ENCODE results near the gene CDKL2. TPM values are rescaled to one million over a fixed set of nuclear protein-coding genes. Genes with fewer than 3 reads are reported as not detected.

CDKL2 gene
- total and polyA plus RNA-seq, 2 of the 4 experiments (the other 2 are of a cell fraction) = 0.09 to 0.18 TPM

GRCh38 chr4:75672461-75673026, 42.2 kb upstream of the CDKL2 start:
- Histone ChIP-seq H3K56ac (ENCODE audit: extremely low read depth, insufficient read depth, low read length) (peak overlapping the region; percentile 67), H4K8ac (ENCODE audit: low read depth in 2 of 2, low read length in 2 of 2) (peak overlapping the region; percentile 73 to 77), H3K27ac (ENCODE audit: insufficient read depth, low read length) (peak overlapping the region; percentile 83), H2AK5ac (ENCODE audit: low read depth, low read length) (peak overlapping the region; percentile 86; the same call in 1 of the 2 replicates), H3K36me3 (ENCODE audit: control insufficient read depth, insufficient read depth, low read length) (no peaks in the 10 kb centered on the region), H3K79me1 (ENCODE audit: low read depth in 1 of 2, low read length in 2 of 2) (peaks cover 0 to 42% of the 10 kb centered on the region in 2 experiments; a peak in 2 of 4 replicates), H3K27me3 (ENCODE audit: control insufficient read depth, insufficient read depth, low read length) (no peaks in the 10 kb centered on the region), H3K9me3 (ENCODE audit: control insufficient read depth, insufficient read depth, low read length) (no peaks in the 10 kb centered on the region), H3K14ac (replicated peaks; ENCODE audit: low read depth, low read length) (peak overlapping the region; percentile 94), H4K91ac (ENCODE audit: insufficient read depth, low read depth, low read length) (peak overlapping the region; percentile 82), H2AK9ac (replicated peaks; ENCODE audit: low read depth, low read length, poor library complexity) (peak overlapping the region; percentile 99), H3K18ac (ENCODE audit: low read depth, low read length) (peak overlapping the region; percentile 67), H3K9me1 (ENCODE audit: insufficient read depth, low read length) (no peaks in the 10 kb centered on the region; the same call in 1 of the 2 replicates), H2AFZ (replicated peaks; ENCODE audit: low read length, poor library complexity) (peak overlapping the region; percentile 90), H3K4me3 (ENCODE audit: insufficient read depth, low read depth, low read length) (peak overlapping the region; percentile 93), H3K4ac (ENCODE audit: low read depth, low read length) (peak overlapping the region; percentile 84), H2BK5ac (ENCODE audit: low read depth, low read length, poor library complexity, severe bottlenecking) (peak overlapping the region; percentile 82), H2BK15ac (ENCODE audit: low read depth, low read length) (peak overlapping the region; percentile 23; the same call in 2 of the 3 replicates), H3K23ac (ENCODE audit: low read depth, low read length) (peak overlapping the region; percentile 88), H3K4me1 (ENCODE audit: control insufficient read depth, insufficient read depth, low read length) (peaks cover 6% of the 10 kb centered on the region), H3K9ac (ENCODE audit: low read depth, low read length) (peak overlapping the region; percentile 97), H3K4me2 (ENCODE audit: low read depth, low read length) (peak overlapping the region; percentile 100), H2BK20ac (ENCODE audit: low read depth, low read length) (0 out of 2 replicates have a peak overlapping the region, but pooled peaks have one; percentile 12), H2BK120ac (ENCODE audit: low read depth, low read length) (peak overlapping the region; percentile 62), H4K20me1 (ENCODE audit: insufficient read depth, low read length) (peaks cover 48% of the 10 kb centered on the region), H4K5ac (ENCODE audit: low read depth, low read length) (peak overlapping the region; percentile 80)
- intact Hi-C loops (cut with micrococcal nuclease) (loop anchor here (1.0 to 5.0 kb wide), 2 partner anchors 52 to 175 kb away; partner anchors contain the start of gene USO1), in situ Hi-C loops (cut with MboI; ENCODE audit: low sequenced_read_pairs) (no loop called here), dilution Hi-C loops (cut with HindIII; ENCODE audit: low sequenced_read_pairs, unreplicated experiment) (no loop called here)
- ATAC-seq (ENCODE audit: low read depth) = peak; percentile 13
- TF ChIP-seq MAZ (IDR thresholded peaks at IDR 0.05; ENCODE audit: borderline replicate concordance, low read depth, low read length) (peak; percentile 25; the same call in 1 of the 2 replicates), CTCF (conservative IDR thresholded peaks at IDR 0.05; ENCODE audit: low read depth, low read length) (no peak)
- POLR2A ChIA-PET (ENCODE audit: unreplicated experiment) = no interaction called here
- 0% methylated on average over 12 of the region's 44 CpGs; no CpG with 5 or more reads in 1 of the 2 experiments for WGBS, 2 experiments (ENCODE audit: extremely low coverage in 2 of 2, insufficient read length in 1 of 2)
- no TSS peak for BruUV-seq (replicated peaks)
- peak; percentile 41 for DNase-seq
- CTCF ChIA-PET = interaction anchor here (0.7 to 1.7 kb wide), 3 partner anchors 25 to 145 kb away, joined by 3 to 8 read pairs (median 4); partner anchors contain the start of gene USO1

Measured in IMR-90 (cell line).